GM18508 (cell line): ENCODE data around the gene ZNF780B.
"Not testable (repeated sequence)": the region's sequence is repeated elsewhere in the genome, so short reads cannot be mapped to it uniquely, and the experiment has no call there.

Experiments used
- ATAC-seq: cut with Tn5 transposase; IDR thresholded peaks from one replicate; pipeline ENCODE4 v1.9.1; 2021; ENCODE audit warnings: moderate number of reproducible peaks; ENCODE audit not compliant: insufficient read depth, unreplicated experiment

The ZNF780B gene

GRCh38 chr19:40041718-40042117, 14.3 kb downstream of the ZNF780B start:
- ATAC-seq: not testable (repeated sequence)

- ATAC-seq: not testable (repeated sequence)
These were observed 18.0 kb downstream of the ZNF780B start for GRCh38 chr19:40038047-40038446.

- no peak for ATAC-seq
These were observed 20.0 kb downstream of the ZNF780B start for GRCh38 chr19:40035996-40036395.

- ATAC-seq: no peak
These were observed 22.0 kb downstream of the ZNF780B start for GRCh38 chr19:40033989-40034560.

GRCh38 chr19:40026597-40026970, 29.4 kb downstream of the ZNF780B start:
- no peak for ATAC-seq

DNA sequence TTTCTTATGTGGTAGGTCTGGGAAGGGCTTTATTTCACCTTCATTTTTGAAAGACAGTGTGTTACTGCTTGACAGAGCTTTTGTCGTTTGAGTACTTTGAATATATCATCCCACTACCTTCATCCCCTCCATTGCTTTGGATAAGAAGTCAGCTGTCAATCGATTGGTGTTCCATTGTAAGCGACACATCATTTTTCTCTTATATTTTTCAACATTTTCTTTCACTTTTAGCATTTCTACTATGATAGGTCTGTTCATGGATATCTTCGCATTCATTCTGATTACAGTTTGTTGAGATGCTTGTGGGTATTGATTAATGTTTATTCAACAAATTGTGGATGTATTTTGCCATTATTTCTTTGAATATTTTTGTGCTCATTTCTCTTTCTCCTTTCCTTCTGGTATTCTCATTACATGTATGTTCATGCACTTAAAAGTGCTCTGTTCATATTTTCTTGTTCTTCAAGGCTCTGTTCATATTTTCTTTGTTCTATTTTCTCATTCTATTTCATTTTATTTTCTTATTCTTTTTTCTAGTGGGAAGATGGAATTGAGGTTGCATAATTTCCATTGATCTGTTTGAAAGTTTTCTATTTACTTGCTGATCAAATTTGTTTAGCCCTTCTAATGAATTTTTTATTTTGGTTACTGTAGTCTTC, 30.0 kb downstream of the ZNF780B start:
- no peak for ATAC-seq

- no peak for ATAC-seq
These were observed 32.1 kb downstream of the ZNF780B start for GRCh38 chr19:40023969-40024368.

GRCh38 chr19:40013991-40014390, 42.0 kb downstream of the ZNF780B start:
- no peak for ATAC-seq

GRCh38 chr19:40009674-40010073, 46.4 kb downstream of the ZNF780B start:
- ATAC-seq: no peak

DNA sequence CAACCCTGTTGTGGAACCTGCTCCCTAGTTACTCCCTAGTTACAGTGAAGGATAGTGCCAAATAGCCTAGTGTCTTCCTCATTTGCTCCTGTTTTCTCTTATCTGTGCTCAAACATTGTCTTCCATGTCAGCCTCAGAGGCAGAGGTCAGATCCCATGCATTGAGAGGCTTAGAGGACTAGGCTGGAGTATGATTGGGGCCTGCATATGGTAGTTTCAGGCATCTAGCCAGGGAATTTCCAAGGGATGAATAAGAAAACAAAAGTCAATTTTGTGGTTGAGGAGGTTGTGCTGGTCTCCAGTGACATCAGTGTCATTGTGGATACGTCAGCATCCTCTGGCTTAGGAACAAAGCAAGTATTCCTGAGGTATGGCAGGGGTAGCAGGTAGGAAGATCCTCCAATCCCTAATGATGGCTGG, 49.7 kb downstream of the ZNF780B start:
- no peak for ATAC-seq

DNA sequence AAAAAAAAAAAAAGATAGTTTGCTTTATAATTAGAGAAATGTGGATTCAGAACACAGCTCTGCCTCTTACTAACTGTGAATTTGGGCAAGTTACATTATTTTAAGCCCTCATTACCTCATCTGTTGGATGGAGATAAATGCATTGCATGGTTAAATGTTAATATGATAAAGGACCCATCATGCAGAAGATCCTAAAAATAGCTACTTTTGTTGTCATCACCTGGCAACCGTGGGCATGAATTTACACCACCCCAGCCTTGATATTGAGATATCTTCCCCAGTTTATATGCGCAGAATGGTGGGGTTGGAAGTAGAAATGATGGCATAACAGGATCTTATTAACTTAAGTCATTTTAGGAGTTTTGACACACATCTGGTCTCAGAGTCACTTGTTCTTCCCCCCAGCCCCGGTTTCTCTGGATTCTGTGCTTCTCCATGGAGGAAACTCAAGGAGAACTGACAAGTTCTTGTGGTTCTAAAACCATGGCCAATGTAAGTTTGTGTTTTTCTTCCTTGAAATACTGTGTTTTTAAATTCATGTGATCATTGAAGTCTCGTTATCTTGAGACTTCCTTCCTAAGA, 50.2 kb downstream of the ZNF780B start:
- no peak for ATAC-seq

DNA sequence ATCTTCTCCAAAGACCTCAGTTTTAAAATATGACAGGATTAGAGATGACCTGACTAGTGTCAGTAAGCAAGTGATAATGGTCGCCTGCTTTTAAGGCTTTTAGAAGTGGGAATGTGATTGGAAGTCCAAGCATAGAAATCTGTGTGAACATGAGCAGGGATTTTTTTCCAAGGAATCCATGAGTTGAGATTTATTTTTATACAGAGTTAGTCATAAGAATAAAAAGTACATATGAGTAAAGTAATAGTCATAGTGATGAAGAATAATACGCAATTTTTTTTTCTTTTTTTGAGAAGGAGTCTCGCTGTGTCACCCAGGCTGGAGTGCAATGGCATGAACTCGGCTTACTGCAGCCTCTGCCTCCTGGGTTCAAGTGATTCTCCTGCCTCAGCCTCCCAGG, 57.5 kb downstream of the ZNF780B start:
- no peak for ATAC-seq

GRCh38 chr19:39997638-39998216, 58.3 kb downstream of the ZNF780B start:
- ATAC-seq: no peak

DNA sequence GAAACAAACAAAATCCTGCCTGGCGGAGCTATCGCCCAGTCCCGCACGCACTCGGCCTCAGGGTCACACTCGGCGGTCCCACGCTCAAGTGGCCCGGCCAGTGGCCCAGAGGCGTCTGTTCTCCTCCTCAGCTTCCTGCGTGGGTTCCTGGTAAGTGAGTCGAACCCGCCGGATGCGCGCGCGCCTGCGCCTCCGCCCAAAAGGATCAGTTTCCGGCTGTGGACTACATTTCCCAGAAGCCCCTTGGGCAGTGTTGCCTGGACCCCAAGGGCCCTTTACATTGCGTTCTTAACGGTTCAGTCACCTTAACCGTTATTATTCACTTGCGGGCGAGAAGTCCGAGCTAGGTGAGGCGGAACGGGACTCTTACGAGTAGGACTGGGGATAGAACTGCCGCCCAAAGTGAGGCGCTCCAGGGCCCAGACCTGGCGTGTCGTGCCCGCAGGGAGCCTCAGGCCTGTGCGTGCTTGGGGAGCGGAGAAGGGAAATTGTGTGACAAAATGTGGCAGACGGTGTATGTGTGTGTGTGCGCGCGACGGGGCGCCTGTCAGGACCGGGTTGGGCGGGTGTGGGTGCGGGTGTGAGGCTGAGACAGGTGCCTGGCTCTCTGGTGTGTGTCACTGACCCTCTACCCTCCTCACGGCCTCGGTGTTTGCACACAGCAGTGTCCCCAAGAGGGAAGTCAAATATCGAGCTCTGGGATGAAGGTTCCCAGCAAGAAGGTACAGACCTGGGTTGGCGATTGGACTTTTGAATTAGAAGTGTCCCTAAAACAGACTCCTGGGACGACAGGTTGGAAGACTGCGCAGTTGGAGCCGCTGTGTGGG, 59.0 kb downstream of the ZNF780B start, which contains the start of gene ZNF546:
Gene ZNF546 (plus strand): TSS at position 250 of the 827 bp plus-strand sequence. CDS start 1,267 bp downstream, outside the sequence.
- ATAC-seq: no peak

- no peak for ATAC-seq
These were observed 59.7 kb downstream of the ZNF780B start for GRCh38 chr19:39996218-39996810.

DNA sequence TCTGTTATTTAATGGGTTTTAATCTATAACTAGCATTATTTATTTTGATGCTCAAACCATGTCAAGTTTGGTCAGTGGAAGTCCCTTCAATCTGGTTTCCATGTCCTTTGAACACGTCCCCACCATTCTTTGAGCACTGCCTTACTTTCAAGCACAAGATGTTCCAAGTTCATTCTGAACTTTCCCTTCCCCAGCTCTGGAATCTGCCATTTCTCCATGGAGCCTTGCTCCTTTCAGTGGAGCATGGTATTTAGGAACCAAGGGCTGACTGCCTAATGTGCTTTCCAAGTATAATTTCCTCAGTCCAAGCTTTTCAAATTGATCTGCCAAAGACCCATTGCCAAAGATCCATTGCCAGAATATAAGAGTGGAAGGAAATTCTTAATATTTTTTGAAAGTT, 60.2 kb downstream of the ZNF780B start:
- ATAC-seq: no peak

DNA sequence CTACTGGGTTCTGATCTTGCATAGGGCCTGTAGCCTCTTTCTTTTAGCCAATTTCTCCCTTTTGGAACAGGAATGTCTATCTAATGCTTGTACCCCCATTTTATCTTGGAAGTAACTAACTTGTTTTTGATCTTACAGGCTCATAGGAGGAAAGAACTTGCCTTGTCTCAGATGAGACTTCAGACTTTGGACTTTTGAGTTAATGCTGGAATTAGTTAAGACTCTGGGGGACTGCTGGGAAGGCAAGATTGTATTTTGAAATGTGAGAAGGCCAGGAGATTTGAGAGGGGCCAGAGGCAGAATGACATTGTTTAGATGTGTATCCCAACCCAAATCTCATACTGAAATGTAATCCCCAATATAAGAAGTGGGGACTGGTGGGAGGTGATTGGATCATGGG, 61.7 kb downstream of the ZNF780B start:
- no peak for ATAC-seq

DNA sequence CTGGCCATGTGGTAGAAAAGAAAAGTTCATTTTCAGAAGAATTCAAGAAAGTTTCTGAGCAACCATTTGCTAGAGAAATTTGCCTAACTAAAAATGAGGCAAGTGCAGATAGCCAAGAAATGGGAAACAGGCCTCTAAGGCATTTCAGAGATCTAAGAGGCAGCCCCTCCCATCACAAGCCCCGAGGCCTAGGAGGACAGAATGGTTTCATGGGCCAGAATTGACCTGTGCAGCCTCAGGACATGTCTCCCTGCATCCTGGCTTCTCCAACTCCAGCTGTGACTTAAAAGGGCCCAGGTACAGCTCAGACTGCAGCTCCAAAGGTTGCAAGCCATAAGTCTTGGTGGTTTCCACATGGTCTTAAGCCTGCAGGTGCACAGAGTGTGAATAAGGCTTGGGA, 62.4 kb downstream of the ZNF780B start:
- no peak for ATAC-seq

DNA sequence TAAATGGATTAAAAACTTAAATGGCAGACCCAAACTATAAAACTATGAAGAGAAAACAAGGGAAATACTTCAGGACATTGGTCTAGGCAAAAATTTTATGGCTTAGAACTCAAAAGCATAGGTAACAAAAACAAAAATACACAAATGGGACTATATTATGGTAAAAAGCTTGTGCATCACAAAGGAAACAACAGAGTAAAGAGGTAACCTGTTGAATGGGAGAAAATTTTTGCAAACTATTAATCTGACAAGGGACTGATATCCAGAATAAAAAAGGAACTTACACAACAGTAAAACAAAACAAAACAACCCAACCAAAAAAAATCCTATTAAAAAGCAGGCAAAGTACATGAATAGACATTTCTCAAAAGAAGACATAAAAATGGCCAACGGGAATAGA, 68.4 kb downstream of the ZNF780B start:
- ATAC-seq: no peak

GRCh38 chr19:39987167-39987566, 68.9 kb downstream of the ZNF780B start:
- no peak for ATAC-seq
